Measurements from ENCODE around the gene HMCN2.

HMCN2 gene

GRCh38 chr9:130346431-130346830 is 80.9 kb downstream of the HMCN2 start:
- no peak overlapping the region for H3K4me3 ChIP-seq (ENCODE audit: low read depth, low read length)
- no peak for DNase-seq (ENCODE audit: low read depth, low spot score)
- no peak for TF ChIP-seq CTCF (IDR thresholded peaks at IDR 0.05; ENCODE audit: low read depth, low read length)
- in situ Hi-C loops (cut with HindIII; ENCODE audit: low sequenced_read_pairs): no loop called here

DNA sequence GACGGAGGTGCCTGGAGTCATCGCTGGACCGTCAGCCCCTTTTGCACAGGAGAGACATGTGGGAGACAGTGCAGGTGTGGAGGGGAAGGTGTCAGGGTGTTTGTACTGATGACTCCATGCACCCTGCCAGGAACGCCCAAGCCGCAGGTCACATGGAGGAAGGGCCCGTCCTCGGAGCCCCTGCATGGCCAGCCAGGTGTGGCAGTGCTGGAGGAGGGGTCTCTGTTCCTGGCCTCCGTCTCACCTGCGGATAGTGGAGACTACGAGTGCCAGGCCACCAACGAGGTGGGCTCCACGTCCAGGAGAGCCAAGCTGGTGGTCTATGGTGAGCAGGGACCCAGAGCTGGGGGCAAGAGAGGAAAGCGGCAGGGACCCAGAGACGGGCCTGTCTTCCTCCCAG is 81.5 kb downstream of the HMCN2 start:
- in situ Hi-C loops (cut with HindIII; ENCODE audit: low sequenced_read_pairs): no loop called here
- TF ChIP-seq CTCF (IDR thresholded peaks at IDR 0.05; ENCODE audit: low read depth, low read length): no peak
- no peak overlapping the region for H3K4me3 ChIP-seq (ENCODE audit: low read depth, low read length)
- DNase-seq (ENCODE audit: low read depth, low spot score): no peak

GRCh38 chr9:130347931-130348330 is 82.4 kb downstream of the HMCN2 start:
- no peak for DNase-seq (ENCODE audit: low read depth, low spot score)
- in situ Hi-C loops (cut with HindIII; ENCODE audit: low sequenced_read_pairs): no loop called here
- H3K4me3 ChIP-seq (ENCODE audit: low read depth, low read length): no peak overlapping the region
- TF ChIP-seq CTCF (IDR thresholded peaks at IDR 0.05; ENCODE audit: low read depth, low read length): no peak

GRCh38 chr9:130348341-130348740 is 82.8 kb downstream of the HMCN2 start:
- DNase-seq (ENCODE audit: low read depth, low spot score): no peak
- H3K4me3 ChIP-seq (ENCODE audit: low read depth, low read length): no peak overlapping the region
- in situ Hi-C loops (cut with HindIII; ENCODE audit: low sequenced_read_pairs): no loop called here
- TF ChIP-seq CTCF (IDR thresholded peaks at IDR 0.05; ENCODE audit: low read depth, low read length): no peak

- no peak overlapping the region for H3K4me3 ChIP-seq (ENCODE audit: low read depth, low read length)
- TF ChIP-seq CTCF (IDR thresholded peaks at IDR 0.05; ENCODE audit: low read depth, low read length): no peak
- no peak for DNase-seq (ENCODE audit: low read depth, low spot score)
- in situ Hi-C loops (cut with HindIII; ENCODE audit: low sequenced_read_pairs): no loop called here
These were observed 83.3 kb downstream of the HMCN2 start for GRCh38 chr9:130348881-130349280.

GRCh38 chr9:130349398-130349797 is 83.8 kb downstream of the HMCN2 start:
- no peak for TF ChIP-seq CTCF (IDR thresholded peaks at IDR 0.05; ENCODE audit: low read depth, low read length)
- in situ Hi-C loops (cut with HindIII; ENCODE audit: low sequenced_read_pairs): no loop called here
- DNase-seq (ENCODE audit: low read depth, low spot score): no peak
- H3K4me3 ChIP-seq (ENCODE audit: low read depth, low read length): no peak overlapping the region

DNA sequence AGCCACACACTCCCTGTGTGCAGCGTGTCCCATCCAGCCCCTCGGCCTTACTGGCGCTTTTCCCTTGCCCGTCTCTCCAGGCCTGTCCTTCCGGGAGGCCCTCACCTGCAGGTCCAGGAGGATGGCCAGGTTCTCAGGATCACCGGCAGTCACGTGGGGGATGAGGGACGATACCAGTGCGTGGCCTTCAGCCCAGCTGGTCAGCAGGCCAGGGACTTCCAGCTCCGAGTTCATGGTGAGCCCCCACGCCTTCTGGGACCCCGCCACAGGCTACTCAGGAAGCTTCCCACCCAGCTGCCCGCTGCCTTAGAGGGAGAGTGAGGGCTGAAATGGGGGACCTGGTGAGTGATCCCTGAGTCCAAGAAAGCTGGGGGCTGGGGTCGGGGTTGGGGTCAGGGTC is 85.8 kb downstream of the HMCN2 start:
- TF ChIP-seq CTCF (IDR thresholded peaks at IDR 0.05; ENCODE audit: low read depth, low read length): no peak
- no peak for DNase-seq (ENCODE audit: low read depth, low spot score)

More for the DNA sequence above, 85.8 kb downstream of the HMCN2 start:
- in situ Hi-C loops (cut with HindIII; ENCODE audit: low sequenced_read_pairs): no loop called here
- H3K4me3 ChIP-seq (ENCODE audit: low read depth, low read length): no peak overlapping the region
